ENCODE results near the gene IGFBP3.
"Not testable (repeated sequence)": the region's sequence is repeated elsewhere in the genome, so short reads cannot be mapped to it uniquely, and the experiment has no call there.

IGFBP3 gene

GRCh38 chr7:45920502-45921380, at the start of gene IGFBP3:
TSS of gene IGFBP3 (minus strand) at chr7:45921272. CDS start at chr7:45921140, 132 bp downstream.
- DNase-seq: no peak

DNA sequence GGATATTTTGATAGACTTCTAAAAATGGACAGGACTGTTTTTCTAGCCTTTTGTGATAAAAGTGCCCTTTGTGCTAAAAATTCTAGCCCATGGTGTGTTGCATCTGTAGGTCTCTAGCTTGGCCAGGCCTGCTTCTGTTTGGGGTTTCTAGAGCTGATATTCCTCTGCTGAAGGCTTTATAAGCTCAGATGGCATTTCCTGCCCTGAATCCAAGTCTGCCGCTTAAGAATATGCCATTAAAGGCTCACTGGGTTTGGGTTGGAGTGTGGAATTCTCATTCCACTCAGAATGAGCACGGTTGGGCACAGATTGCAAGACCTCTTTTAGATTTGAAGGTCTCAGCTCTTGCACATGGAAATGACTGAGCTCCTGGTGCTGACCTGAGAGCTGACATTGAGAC, 49.4 kb upstream of the IGFBP3 start:
- DNase-seq: no peak

DNA sequence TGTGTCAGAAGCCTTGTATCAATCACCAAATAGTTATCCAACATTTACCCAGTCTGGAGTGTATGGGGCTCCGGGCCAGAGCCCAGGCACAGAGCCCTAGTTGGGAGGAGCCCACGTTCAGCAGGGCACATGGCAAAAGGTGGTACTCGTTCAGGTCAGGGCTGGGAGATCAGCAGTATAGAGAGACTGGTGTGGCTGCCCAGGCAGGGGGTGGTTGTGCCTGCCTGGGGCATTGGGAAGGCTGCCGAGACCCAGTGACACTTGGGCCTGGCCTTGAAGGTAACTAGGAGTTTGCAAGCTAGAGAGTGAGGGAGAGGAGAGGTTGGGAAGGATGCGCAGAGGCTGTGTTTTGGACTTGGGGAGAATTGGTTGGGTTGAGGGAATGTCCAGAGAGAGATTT, 48.9 kb upstream of the IGFBP3 start:
- DNase-seq: no peak

DNA sequence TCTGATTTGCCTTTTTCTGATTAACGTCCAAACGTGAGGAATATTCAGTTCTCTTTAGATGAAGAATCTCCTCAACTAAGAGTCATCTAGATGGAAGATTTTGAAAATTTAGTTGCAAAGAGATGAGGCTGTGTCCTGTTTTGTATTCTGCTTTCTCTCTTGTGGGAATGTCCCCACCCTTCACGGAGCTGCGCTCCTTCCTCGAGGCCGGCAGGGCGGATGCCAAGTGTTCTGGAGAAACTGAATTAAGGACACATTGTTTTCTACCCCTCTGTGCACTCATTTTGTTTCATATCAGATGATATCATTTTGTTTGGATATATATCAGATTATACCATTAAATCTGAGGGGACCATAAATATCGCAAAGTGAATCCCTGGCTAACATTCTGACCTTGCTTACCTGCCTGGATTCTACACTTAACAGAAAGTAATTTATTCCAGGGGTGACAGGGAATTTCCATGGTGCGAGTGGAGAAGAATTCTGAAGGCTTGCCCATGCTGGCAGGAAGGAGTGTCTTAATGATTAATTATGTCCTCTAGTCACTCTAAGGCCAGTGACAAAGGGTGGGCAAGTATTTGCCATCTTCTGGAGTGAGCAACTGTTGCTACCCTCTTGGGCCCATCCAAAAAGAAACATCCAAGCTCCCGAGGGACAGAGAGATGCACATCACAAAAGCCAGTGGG, 47.9 kb upstream of the IGFBP3 start:
- DNase-seq: no peak

DNA sequence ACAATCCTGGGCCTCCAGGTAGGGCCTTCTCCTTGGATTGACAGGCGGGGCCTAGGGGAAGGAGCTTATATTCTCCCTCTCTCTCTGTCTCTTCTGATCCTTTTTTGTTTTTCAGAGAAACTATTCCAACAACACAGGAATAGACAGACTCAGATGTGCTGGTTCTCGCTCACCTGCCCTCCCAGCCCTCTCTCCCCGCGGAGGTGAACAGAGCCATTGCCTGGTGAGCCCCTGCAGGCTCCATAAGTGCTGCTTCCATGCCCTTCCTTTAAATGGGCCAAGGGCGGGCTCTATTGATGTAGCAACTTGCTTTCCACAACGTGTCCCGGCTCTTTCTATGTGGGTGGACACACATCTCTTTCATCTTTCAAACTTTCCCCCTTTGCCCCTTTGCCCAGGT, 47.2 kb upstream of the IGFBP3 start:
- no peak for DNase-seq

DNA sequence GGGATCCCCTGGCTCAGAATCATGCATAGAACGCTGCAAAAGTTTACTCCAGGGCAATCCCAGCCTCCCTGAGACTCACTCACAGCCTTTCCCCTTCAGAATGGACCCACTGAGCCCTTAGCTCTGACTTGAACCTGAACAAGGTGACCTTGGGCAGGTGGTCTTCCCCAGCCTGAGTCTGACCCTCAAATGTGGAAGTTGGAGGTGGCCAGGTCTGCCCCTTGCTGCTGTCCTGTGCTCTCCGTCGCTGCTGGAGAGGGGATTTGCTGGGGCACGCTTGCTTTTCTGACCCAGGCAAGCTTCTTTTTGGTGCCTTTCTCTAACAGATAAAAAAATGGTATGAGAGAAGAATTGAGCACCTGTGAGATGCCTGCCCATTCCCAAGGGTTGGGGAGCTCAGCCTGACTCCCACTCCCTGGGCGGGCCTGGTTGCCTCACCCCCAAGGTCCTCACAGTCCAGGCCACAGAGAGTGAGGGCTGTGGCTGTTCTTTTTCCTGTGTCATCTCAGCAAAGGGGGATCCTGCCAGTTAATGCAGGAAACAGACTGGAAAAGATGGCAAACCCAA, 46.6 kb upstream of the IGFBP3 start:
- no peak for DNase-seq

DNA sequence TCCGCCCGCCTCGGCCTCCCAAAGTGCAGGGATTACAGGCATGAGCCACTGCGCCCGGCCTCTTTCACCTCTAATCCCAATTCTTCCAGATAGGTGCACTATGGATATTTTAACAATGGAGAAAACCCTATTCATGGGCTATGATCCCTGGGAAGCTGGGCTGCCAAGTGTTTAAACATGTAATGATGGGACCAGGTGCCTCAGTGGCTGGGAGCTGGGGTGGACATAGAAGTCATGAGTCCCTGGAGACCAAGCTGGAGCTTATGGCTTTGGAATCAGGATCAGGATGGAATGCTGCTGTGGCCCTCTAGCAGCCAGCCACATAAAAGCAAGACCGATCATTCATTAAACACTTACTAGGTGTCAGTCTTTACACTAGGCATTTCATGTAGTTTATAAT, 41.8 kb upstream of the IGFBP3 start:
- DNase-seq: no peak

DNA sequence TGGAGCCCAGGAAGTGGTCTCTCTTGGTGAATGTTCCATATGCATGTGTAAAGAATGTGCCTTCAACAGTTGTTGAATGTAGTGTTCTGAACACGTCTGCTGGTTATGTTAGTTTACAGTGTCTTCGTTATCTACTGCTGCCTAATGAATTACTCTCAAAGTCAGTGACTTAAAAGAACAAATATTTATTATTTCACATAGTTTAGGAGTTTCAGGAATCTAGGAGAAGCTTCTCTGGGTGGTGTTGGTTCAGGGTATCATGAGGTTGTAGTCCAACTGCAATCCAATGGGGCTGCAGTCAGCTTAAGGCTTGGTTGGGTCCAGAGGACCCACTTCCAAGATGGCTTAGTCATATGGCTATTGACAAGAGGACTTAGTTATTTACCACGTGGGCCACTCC, 36.6 kb upstream of the IGFBP3 start:
- DNase-seq: no peak

DNA sequence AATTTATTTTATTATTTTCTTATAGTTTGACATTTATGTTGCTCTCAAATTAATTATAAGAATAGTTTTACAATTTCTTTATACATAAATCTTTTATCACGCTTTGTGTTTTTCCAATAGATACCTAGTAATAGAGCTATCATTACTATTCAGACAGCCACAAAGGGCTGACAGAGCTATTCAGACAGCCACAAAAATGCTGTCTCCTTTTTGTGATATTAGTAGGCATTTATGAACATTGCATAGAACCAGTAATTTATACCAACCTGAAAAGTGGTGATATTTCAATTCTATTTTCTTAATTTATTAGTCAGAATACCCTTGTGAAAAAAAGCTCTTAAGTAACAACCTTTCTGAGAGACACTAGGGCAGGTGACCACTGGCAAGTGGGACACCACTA, 34.2 kb upstream of the IGFBP3 start:
- no peak for DNase-seq

GRCh38 chr7:45953055-45953454, 32.0 kb upstream of the IGFBP3 start:
- DNase-seq: not testable (repeated sequence)

DNA sequence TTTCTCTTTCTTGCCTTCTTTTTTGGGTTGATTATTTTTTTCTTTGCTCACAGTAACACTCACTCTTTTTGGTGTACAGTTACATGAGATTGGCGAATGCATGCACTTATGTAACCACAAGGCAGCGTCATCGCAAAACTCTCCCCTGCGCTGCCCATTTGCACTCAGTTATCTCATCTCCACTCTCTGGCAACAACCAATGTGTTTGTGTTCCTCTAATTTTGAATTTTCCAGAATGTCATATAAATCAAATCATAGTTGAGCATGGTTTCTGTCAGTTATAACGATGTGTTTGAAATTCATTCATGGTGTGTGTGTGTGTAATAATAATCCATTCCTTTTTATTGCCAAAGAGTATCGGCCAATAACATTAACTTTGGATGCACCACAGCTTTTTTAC, 23.0 kb upstream of the IGFBP3 start:
- no peak for DNase-seq

DNA sequence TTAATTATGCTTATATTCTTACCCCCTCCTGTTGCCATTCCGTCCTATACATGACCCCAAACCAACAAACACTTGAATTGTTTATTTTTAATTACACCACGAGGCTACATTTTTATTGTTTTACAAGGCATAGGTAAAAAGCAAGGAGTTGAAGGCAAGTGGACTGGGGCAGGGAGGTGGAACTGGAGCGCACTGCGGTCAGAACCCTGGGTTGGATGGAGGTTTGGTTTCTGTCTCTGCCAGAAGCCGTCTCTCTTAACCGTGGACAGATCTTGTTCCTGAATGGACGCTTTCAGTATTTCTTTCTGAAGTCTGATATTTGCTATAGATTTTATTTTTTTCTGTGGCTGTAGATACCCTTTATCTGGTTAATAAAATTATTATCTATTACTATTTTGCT, 19.9 kb upstream of the IGFBP3 start:
- DNase-seq: no peak

DNA sequence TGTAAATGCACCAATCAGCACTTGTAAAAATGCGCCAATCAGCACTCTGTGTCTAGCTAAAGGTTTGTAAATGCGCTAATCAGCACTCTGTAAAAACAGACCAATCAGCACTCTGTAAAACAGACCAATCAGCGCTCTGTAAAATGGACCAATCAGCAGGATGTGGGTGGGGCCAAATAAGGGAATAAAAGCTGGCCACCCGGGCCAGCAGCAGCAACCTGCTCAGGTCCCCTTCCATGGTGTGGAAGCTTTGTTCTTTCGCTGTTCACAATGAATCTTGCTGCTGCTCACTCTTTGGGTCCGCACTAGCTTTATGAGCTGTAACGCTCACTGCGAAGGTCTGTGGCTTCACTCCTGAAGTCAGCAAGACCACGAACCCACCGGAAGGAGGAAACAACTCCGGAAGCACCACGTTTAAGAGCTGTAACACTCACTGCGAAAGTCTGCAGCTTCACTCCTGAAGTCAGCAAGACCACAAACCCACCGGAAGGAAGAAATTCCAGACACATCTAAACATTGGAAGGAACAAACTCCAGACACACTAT, 19.2 kb upstream of the IGFBP3 start:
- DNase-seq: not testable (repeated sequence)

- DNase-seq: no peak
Observed at GRCh38 chr7:45939574-45939973, 18.5 kb upstream of the IGFBP3 start.

GRCh38 chr7:45938626-45939302, 17.7 kb upstream of the IGFBP3 start:
- no peak for DNase-seq

GRCh38 chr7:45937862-45938261, 16.8 kb upstream of the IGFBP3 start:
- no peak for DNase-seq

GRCh38 chr7:45937301-45937700, 16.2 kb upstream of the IGFBP3 start:
- no peak for DNase-seq

GRCh38 chr7:45930967-45931366, 9.9 kb upstream of the IGFBP3 start:
- no peak for DNase-seq

DNA sequence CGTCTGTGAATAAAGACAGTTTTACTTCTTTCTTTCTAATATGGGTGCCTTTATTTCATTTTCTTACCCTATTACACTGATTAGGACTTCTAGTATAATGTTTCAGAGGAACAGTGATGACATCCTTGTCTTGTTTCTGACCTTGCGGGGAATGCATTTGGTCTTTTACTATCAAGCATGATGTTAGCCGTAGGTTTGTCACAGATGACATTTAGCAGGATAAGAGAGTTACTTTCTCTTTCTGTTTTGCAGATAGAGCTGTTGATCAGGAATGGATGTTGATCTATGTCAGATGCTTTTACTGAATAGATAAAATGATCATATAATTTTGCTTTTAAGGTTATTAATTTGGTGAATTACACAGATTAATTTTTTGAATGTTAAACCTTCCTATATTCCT, 6.6 kb upstream of the IGFBP3 start:
- DNase-seq: no peak

GRCh38 chr7:45924283-45924682, 3.2 kb upstream of the IGFBP3 start:
- no peak for DNase-seq

DNA sequence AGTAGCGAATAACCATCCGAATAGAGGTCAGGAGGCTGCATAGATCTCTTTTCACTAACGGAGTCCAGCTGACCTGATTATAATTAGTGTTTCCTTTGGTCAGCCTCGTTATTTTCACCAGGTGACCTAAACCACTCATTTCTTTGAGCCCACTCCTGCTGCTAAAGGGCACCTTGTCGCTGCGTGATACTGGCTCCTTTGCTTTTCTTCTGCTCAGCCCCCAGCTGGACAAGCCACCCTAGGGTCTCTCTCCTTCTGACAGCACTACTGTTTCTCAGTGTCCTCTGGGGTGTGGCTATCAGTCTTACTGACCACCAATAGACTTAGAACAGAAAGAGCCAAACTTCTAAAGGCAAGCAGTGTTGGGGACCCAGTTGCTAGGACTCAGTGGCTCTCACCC, 2.7 kb upstream of the IGFBP3 start:
- DNase-seq: no peak

DNA sequence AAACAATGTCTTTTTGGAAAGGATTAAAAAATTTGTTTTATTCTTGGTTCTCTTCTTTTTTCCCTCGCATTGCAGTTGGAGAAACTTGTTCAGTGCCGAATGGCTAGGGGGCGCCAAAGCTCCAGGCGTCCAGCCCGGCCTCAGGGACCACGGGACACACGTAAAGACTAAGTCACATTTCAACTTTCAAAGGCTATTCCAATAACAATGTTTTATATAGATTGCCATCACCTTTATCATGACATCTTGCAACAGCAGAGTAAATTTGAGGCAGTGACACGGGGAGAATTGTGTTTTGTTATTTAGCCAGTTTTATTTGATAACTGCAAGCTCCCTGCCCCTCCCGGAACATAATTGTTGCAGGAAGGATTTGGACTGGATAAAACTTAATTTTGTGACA, 2.2 kb upstream of the IGFBP3 start:
- DNase-seq: no peak

- no peak for DNase-seq
Observed at GRCh38 chr7:45922810-45923209, 1.7 kb upstream of the IGFBP3 start.

All from NCI-H526 treated with DMSO at 0.1 percent for 48 hours (cell line).